A549 (cell line): ENCODE measurements around the gene SGSM1. TPM values are rescaled to one million over a fixed set of nuclear protein-coding genes. Genes with fewer than 3 reads are reported as not detected.

Experiments used
- ATAC-seq, 2 experiments: fragments of 200-7000 bp in 1 of 2; fragments of >200 bp in 1 of 2; cut with Nextera tagmentation in 1 of 2; cut with Tn5 transposase in 1 of 2; 3 replicates each; pipeline versions ENCODE4 v1.8.0 to v1.9.1; 2018 to 2020; ENCODE audit warnings: mild to moderate bottlenecking in 1 of 2, moderate library complexity in 1 of 2
- CTCF ChIA-PET: fragments of 300-600 bp; sonication (Branson Sonifier 250); formaldehyde crosslinking; extraction: SDS; loops from one replicate; lab custom pipeline; 2021; ENCODE audit warnings: antibody characterized with exemption, inconsistent platforms; lab: Yijun Ruan, JAX
- POLR2A ChIA-PET: fragments of 350-600 bp; formaldehyde crosslinking; extraction: SDS; loops from one replicate; lab custom pipeline; 2021; ENCODE audit warnings: antibody characterized with exemption, inconsistent platforms; lab: Yijun Ruan, JAX
- DNase-seq, 2 experiments: peaks; one replicate each; pipeline versions ENCODE4 v3.0.0 to v3.0.0-alpha.2; 2011 to 2016; ENCODE audit warnings: low read depth in 1 of 2, low spot score in 1 of 2
- FAIRE-seq: peaks from 2 replicates; lab custom pipeline; 2011; peaks lifted over from hg19 to GRCh38; lab: Jason Lieb, UNC
- H3K27ac ChIP-seq, 2 experiments: fragments of >200 bp; sonication (Bioruptor Twin); formaldehyde crosslinking; 3 replicates each; pipeline ENCODE4 v1.5.1; 2016 to 2017
- H3K4me1 ChIP-seq: fragments of >200 bp; sonication (Bioruptor Twin); formaldehyde crosslinking; 3 replicates; pipeline ENCODE4 v1.6.1; 2016
- H3K4me2 ChIP-seq: fragments of >200 bp; sonication (Bioruptor Twin); formaldehyde crosslinking; 3 replicates; pipeline ENCODE4 v1.6.1; 2016
- H3K4me3 ChIP-seq: fragments of >200 bp; sonication (Bioruptor Twin); formaldehyde crosslinking; 3 replicates; pipeline ENCODE4 v1.5.1; 2016
- H3K9me3 ChIP-seq: fragments of >200 bp; sonication (Bioruptor Twin); formaldehyde crosslinking; 3 replicates; pipeline ENCODE4 v1.6.1; 2016
- CBX2 ChIP-seq: fragments of 200-600 bp; sonication (generic); IDR thresholded peaks from 2 replicates; pipeline ENCODE4 v1.6.1; 2016; ENCODE audit warnings: low read depth, mild to moderate bottlenecking, borderline replicate concordance
- CHD4 ChIP-seq: fragments of 200-600 bp; sonication (generic); IDR thresholded peaks from 2 replicates; pipeline ENCODE4 v1.6.1; 2016; ENCODE audit warnings: antibody characterized with exemption, mild to moderate bottlenecking, borderline replicate concordance
- EHF ChIP-seq: fragments of 250-450 bp; sonication (Bioruptor Pico); IDR thresholded peaks from 2 replicates; pipeline ENCODE4 v1.5.0; 2020; ENCODE audit warnings: mild to moderate bottlenecking
- EHMT2 ChIP-seq: fragments of 200-600 bp; sonication (generic); IDR thresholded peaks from 2 replicates; pipeline ENCODE4 v1.6.1; 2016; ENCODE audit warnings: antibody characterized with exemption, low read depth, mild to moderate bottlenecking, moderate library complexity
- HDAC2 ChIP-seq: fragments of 200-600 bp; sonication (generic); IDR thresholded peaks from 2 replicates; pipeline ENCODE4 v1.6.1; 2016
- HEYL ChIP-seq: fragments of 250-450 bp; sonication (Bioruptor Pico); IDR thresholded peaks from 2 replicates; pipeline ENCODE4 v1.8.0; 2021; ENCODE audit warnings: mild to moderate bottlenecking, moderate library complexity
- KDM1A ChIP-seq: fragments of 200-600 bp; sonication (generic); IDR thresholded peaks from 2 replicates; pipeline ENCODE4 v1.6.1; 2016; ENCODE audit warnings: low read depth, mild to moderate bottlenecking
- MAZ ChIP-seq: fragments of 150-350 bp; IDR thresholded peaks from 2 replicates; pipeline ENCODE4 v1.6.1; 2014; ENCODE audit warnings: antibody characterized with exemption, low read depth, low read length, borderline replicate concordance
- NPAS2 ChIP-seq: fragments of 250-450 bp; sonication (Bioruptor Pico); IDR thresholded peaks from 2 replicates; pipeline ENCODE4 v1.8.0; 2022; ENCODE audit warnings: mild to moderate bottlenecking, moderate library complexity, borderline replicate concordance
- PHF8 ChIP-seq: fragments of 200-600 bp; sonication (generic); IDR thresholded peaks from 2 replicates; pipeline ENCODE4 v1.6.1; 2016; ENCODE audit warnings: low read depth, mild to moderate bottlenecking, antibody characterized with exemption, moderate library complexity, borderline replicate concordance
- POLR2A ChIP-seq: IDR thresholded peaks from 2 replicates; pipeline ENCODE4 v1.6.1; 2012; ENCODE audit warnings: mild to moderate bottlenecking, low read length
- RAD21 ChIP-seq, 2 experiments: fragments of >200 bp in 1 of 2; sonication (Bioruptor Twin) in 1 of 2; formaldehyde crosslinking in 1 of 2; IDR thresholded peaks in 1 of 2; conservative IDR thresholded peaks in 1 of 2; 2 replicates in 1 of 2; 3 replicates in 1 of 2; pipeline ENCODE4 v1.6.1; 2012 to 2018; ENCODE audit warnings: inconsistent platforms in 1 of 2
- RCOR1 ChIP-seq: fragments of 150-350 bp; IDR thresholded peaks from 2 replicates; pipeline ENCODE4 v1.6.1; 2014; ENCODE audit warnings: antibody characterized with exemption, low read length, low read depth
- SMC3 ChIP-seq: fragments of >200 bp; sonication (Bioruptor Twin); formaldehyde crosslinking; IDR thresholded peaks from 3 replicates; pipeline ENCODE4 v1.6.1; 2018; ENCODE audit warnings: inconsistent platforms
- TFCP2L1 ChIP-seq: fragments of 250-450 bp; sonication (Bioruptor Pico); IDR thresholded peaks from 2 replicates; pipeline ENCODE4 v1.5.0; 2021; ENCODE audit warnings: mild to moderate bottlenecking
- ZFP36 ChIP-seq: fragments of 450-650 bp; IDR thresholded peaks from 2 replicates; pipeline ENCODE4 v1.6.1; 2014; ENCODE audit warnings: borderline replicate concordance; ENCODE audit not compliant: partially characterized antibody
- ZNF302 ChIP-seq: fragments of 250-450 bp; sonication (Bioruptor Pico); IDR thresholded peaks from 2 replicates; pipeline ENCODE4 v1.9.0; 2021; ENCODE audit warnings: inconsistent platforms, mild to moderate bottlenecking, moderate library complexity
- WGBS: methylation state at CpG from one replicate; pipeline ENCODE4 v1.1.6; 2017; ENCODE audit errors: missing lambda C conversion rate; 5-methylcytosine and 5-hydroxymethylcytosine counted together
- polyA minus RNA-seq: library from RNA; depleted of rRNA, polyadenylated mRNA; stranded (reverse); fragments of >200 nt; gene quantifications from 2 replicates; pipeline ENCODE4 v1.2.3, GENCODE V29; 2011; rRNA and poly(A)+ RNA removed
- polyA plus RNA-seq, 4 experiments: library from polyadenylated mRNA; depleted of rRNA in 3 of 4; stranded (reverse); fragments of >200 nt; fragmentation: RNase III in 1 of 4; extraction: RNeasy Plus Mini Kit Qiagen cat#74134 plus additional on column Dnase treatment in 1 of 4; gene quantifications; 2 replicates in 3 of 4; 3 replicates in 1 of 4; pipeline ENCODE4 v1.2.3, GENCODE V29; 2011 to 2017
- TF ChIP-seq, protein P1 (sequence below): fragments of 450-650 bp; IDR thresholded peaks from 2 replicates; pipeline ENCODE4 v1.6.1; 2014; ENCODE audit warnings: antibody characterized with exemption
- TF ChIP-seq, protein P2 (sequence below): IDR thresholded peaks from 2 replicates; pipeline ENCODE4 v1.6.1; 2012
- TF ChIP-seq, protein P3 (sequence below): fragments of >200 bp; sonication (Bioruptor Twin); formaldehyde crosslinking; IDR thresholded peaks from 3 replicates; pipeline ENCODE4 v1.5.1; 2016
- TF ChIP-seq, protein P4 (sequence below): IDR thresholded peaks from 2 replicates; pipeline ENCODE4 v1.6.1; 2012
- TF ChIP-seq, protein P5 (sequence below): fragments of >200 bp; sonication (Bioruptor Twin); formaldehyde crosslinking; IDR thresholded peaks from 2 replicates; pipeline ENCODE4 v1.6.1; 2016
- TF ChIP-seq, protein P6 (sequence below): IDR thresholded peaks from 2 replicates; pipeline ENCODE4 v1.6.1; 2012; ENCODE audit warnings: low read depth, borderline replicate concordance

SGSM1 gene, protein sequence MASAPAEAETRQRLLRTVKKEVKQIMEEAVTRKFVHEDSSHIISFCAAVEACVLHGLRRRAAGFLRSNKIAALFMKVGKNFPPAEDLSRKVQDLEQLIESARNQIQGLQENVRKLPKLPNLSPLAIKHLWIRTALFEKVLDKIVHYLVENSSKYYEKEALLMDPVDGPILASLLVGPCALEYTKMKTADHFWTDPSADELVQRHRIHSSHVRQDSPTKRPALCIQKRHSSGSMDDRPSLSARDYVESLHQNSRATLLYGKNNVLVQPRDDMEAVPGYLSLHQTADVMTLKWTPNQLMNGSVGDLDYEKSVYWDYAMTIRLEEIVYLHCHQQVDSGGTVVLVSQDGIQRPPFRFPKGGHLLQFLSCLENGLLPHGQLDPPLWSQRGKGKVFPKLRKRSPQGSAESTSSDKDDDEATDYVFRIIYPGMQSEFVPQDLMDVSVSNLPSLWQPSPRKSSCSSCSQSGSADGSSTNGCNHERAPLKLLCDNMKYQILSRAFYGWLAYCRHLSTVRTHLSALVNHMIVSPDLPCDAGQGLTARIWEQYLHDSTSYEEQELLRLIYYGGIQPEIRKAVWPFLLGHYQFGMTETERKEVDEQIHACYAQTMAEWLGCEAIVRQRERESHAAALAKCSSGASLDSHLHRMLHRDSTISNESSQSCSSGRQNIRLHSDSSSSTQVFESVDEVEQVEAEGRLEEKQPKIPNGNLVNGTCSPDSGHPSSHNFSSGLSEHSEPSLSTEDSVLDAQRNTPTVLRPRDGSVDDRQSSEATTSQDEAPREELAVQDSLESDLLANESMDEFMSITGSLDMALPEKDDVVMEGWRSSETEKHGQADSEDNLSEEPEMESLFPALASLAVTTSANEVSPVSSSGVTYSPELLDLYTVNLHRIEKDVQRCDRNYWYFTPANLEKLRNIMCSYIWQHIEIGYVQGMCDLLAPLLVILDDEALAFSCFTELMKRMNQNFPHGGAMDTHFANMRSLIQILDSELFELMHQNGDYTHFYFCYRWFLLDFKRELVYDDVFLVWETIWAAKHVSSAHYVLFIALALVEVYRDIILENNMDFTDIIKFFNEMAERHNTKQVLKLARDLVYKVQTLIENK
- 1.3 and 1.4 TPM in 2 replicates for polyA plus RNA-seq (2011; rRNA removed)
- polyA plus RNA-seq (2012; cell fraction: cytosol; rRNA removed) = 0.40 and 0.41 TPM in 2 replicates
- 0.29 and 0.34 TPM in 2 replicates for polyA plus RNA-seq (2012; cell fraction: nucleus; rRNA removed)
- polyA plus RNA-seq (2017; fragmentation: RNase III; extraction: RNeasy Plus Mini Kit Qiagen cat#74134 plus additional on column Dnase treatment) = 0.17 to 0.50 TPM (median 0.47 TPM) in 3 replicates
- 2.0 and 2.5 TPM in 2 replicates for polyA minus RNA-seq

DNA sequence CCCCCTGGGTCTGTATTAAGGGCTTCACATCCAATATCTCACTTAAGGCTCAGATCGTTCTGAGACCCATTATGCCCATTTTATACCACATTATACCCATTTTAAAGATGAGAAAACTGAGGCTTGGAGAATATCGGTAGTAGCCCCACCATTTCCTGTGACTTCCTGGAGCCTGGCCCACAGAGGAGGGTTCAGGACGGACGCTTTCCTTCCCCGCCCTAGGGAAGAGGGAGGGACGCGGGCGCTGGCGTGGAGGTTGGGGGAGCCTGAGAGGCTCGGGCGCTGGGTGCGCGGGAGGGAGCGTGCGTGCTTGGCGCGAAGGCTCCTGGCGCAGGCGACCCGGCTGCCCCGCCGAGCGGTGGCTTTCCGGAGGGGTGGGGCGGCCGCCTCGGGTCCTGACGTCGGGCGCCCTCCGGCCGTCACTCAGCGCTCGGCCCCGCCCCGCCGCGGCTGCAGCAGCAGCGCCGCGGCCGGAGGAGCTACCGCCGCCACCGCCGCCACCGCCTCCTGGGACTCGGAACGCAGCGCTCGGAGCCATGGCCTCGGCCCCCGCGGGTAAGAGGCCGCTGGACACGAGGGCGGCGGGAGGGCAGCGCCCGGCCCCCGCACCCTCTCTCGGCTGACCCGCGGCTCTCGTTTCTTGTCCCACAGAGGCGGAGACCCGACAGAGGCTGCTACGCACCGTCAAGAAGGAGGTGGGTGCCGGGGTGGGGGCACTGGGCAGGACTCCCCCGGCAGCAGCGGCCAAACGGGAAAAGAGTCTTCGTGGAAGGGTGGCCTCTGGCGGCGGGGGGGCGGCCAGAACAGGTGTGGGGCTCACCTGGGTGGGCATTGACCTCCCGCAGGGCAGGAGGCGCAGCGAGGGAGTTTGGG lies at the start of gene SGSM1:
Gene SGSM1 (plus strand): TSS at position 422 of the 873 bp plus-strand sequence. CDS start 115 bp downstream, at position 537.
- no peak for FAIRE-seq

DNA sequence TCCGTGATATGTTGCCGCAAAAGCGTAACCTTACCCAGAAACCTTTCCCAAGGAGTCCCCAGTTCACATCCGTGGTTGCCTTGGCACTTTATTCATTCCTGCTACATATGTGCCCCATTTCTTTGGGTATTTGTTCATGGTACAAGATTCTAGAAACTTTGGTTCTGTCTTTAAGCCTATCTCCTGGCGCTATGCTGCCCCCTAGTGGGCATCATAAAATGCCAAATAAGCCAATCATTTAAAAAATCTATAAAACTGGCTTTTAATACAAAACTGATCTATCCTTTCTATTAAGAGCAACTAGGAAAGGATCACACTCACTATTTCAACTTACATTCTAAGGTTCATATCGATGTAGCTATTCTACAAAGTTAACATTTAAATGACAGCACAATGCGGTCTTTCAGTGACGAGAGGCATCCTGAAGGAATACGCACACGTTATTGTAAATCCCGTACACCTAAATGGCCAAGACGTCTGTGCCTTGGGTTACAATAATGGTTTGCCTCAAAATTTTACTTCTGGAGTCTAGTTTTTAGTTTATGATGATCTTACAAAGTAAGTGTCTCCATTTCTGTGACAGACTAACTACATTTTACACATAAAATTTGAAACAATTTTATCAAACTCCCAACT lies 47.7 kb upstream of the SGSM1 start:
- POLR2A ChIA-PET = no interaction called here
- Histone ChIP-seq H3K4me2 (no peak overlapping the region), H3K4me3 (no peak overlapping the region), H3K9me3 (no peaks in the 10 kb centered on the region), H3K27ac (no peak overlapping the region), H3K4me1 (no peaks in the 10 kb centered on the region)
- TF ChIP-seq, protein P1, sequence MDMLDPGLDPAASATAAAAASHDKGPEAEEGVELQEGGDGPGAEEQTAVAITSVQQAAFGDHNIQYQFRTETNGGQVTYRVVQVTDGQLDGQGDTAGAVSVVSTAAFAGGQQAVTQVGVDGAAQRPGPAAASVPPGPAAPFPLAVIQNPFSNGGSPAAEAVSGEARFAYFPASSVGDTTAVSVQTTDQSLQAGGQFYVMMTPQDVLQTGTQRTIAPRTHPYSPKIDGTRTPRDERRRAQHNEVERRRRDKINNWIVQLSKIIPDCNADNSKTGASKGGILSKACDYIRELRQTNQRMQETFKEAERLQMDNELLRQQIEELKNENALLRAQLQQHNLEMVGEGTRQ = no peak
- TF ChIP-seq HEYL (CRISPR knock-in tag) = no peak
- no peak for TF ChIP-seq HDAC2
- TF ChIP-seq, protein P2, sequence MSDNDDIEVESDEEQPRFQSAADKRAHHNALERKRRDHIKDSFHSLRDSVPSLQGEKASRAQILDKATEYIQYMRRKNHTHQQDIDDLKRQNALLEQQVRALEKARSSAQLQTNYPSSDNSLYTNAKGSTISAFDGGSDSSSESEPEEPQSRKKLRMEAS = no peak
- no peak for TF ChIP-seq ZNF302 (CRISPR knock-in tag)
- TF ChIP-seq, protein P3, sequence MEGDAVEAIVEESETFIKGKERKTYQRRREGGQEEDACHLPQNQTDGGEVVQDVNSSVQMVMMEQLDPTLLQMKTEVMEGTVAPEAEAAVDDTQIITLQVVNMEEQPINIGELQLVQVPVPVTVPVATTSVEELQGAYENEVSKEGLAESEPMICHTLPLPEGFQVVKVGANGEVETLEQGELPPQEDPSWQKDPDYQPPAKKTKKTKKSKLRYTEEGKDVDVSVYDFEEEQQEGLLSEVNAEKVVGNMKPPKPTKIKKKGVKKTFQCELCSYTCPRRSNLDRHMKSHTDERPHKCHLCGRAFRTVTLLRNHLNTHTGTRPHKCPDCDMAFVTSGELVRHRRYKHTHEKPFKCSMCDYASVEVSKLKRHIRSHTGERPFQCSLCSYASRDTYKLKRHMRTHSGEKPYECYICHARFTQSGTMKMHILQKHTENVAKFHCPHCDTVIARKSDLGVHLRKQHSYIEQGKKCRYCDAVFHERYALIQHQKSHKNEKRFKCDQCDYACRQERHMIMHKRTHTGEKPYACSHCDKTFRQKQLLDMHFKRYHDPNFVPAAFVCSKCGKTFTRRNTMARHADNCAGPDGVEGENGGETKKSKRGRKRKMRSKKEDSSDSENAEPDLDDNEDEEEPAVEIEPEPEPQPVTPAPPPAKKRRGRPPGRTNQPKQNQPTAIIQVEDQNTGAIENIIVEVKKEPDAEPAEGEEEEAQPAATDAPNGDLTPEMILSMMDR = peak; percentile 82
- TF ChIP-seq SMC3 = peak; percentile 84
- TF ChIP-seq CBX2 = no peak
- TF ChIP-seq RAD21 (conservative IDR thresholded peaks at IDR 0.05 in 1 of 2, IDR thresholded peaks at IDR 0.05 in 1 of 2) = peak; percentile 80 to 86
- TF ChIP-seq, protein P4, sequence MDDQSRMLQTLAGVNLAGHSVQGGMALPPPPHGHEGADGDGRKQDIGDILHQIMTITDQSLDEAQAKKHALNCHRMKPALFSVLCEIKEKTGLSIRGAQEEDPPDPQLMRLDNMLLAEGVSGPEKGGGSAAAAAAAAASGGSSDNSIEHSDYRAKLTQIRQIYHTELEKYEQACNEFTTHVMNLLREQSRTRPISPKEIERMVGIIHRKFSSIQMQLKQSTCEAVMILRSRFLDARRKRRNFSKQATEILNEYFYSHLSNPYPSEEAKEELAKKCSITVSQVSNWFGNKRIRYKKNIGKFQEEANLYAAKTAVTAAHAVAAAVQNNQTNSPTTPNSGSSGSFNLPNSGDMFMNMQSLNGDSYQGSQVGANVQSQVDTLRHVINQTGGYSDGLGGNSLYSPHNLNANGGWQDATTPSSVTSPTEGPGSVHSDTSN = no peak
- TF ChIP-seq TFCP2L1 (CRISPR knock-in tag) = no peak
- no peak for TF ChIP-seq EHF (CRISPR knock-in tag)
- no peak for TF ChIP-seq MAZ
- TF ChIP-seq, protein P5, sequence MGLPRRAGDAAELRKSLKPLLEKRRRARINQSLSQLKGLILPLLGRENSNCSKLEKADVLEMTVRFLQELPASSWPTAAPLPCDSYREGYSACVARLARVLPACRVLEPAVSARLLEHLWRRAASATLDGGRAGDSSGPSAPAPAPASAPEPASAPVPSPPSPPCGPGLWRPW = no peak
- no peak for TF ChIP-seq NPAS2 (CRISPR knock-in tag)
- 55% methylated on average over 12 of the region's 12 CpGs for WGBS
- DNase-seq (peak; percentile 14 to 40), ATAC-seq (peak in 1 of 2 experiments; percentile 35; a peak in 1 of 6 replicates), FAIRE-seq (no peak)
- CTCF ChIA-PET = interaction anchor here (0.9 to 3.8 kb wide), 12 partner anchors 9 to 429 kb away, joined by 3 to 20 read pairs (median 4); no protein-coding TSS in a partner anchor

More for the DNA sequence above, at the start of gene SGSM1:
- peak; percentile 2 for TF ChIP-seq ZFP36
- TF ChIP-seq HDAC2 = peak; percentile 100
- peak; percentile 38 for TF ChIP-seq POLR2A
- TF ChIP-seq KDM1A = peak; percentile 100
- TF ChIP-seq, protein P5 = no peak
- TF ChIP-seq PHF8 = peak; percentile 43; the same call in 1 of the 2 replicates
- TF ChIP-seq, protein P6, sequence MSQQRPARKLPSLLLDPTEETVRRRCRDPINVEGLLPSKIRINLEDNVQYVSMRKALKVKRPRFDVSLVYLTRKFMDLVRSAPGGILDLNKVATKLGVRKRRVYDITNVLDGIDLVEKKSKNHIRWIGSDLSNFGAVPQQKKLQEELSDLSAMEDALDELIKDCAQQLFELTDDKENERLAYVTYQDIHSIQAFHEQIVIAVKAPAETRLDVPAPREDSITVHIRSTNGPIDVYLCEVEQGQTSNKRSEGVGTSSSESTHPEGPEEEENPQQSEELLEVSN = peak; percentile 84
- TF ChIP-seq CHD4 = peak; percentile 100
- TF ChIP-seq, protein P2 = peak; percentile 64
- no peak for TF ChIP-seq EHMT2
- TF ChIP-seq RCOR1 = peak; percentile 99
- DNase-seq (peak; percentile 66 to 73), ATAC-seq (peak; percentile 90 to 93)
- no peaks in the 10 kb centered on the region for H3K9me3 ChIP-seq
- no peaks in the 10 kb centered on the region for H3K4me1 ChIP-seq
- peak within 1 kb of the TSS; percentile 91 for H3K4me2 ChIP-seq
- H3K27ac ChIP-seq = peak within 1 kb of the TSS; percentile 79 to 86
- H3K4me3 ChIP-seq = peak within 1 kb of the TSS; percentile 54
- 8% methylated on average over 6 of the region's 80 CpGs for WGBS
- CTCF ChIA-PET = interaction anchor here (1.3 kb wide), 1 partner anchor 120 kb away, joined by 3 read pairs; no protein-coding TSS in a partner anchor
- POLR2A ChIA-PET = no interaction called here
